ENCODE results near the gene CDH11.

DNA sequence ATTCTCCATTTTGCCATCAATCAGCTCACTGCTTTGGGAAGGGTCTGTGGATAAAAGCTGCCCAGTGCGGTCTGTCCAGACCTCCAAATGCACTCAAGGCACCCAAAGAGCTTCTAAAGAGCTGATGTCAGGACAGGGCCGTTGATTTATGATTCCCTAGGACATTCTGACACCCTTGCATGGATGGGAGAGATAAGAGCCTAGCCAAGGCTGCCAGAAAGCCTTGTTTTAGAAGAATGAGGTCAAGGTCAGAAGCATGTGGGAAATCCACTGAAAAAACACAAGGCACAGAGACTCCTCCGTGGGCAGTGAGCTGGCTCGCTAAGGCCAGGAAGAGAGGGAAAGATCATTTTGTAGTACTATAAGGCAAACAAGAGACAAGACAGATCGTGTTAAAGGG lies 214.0 kb downstream of the CDH11 start:
- TF ChIP-seq, protein P1, sequence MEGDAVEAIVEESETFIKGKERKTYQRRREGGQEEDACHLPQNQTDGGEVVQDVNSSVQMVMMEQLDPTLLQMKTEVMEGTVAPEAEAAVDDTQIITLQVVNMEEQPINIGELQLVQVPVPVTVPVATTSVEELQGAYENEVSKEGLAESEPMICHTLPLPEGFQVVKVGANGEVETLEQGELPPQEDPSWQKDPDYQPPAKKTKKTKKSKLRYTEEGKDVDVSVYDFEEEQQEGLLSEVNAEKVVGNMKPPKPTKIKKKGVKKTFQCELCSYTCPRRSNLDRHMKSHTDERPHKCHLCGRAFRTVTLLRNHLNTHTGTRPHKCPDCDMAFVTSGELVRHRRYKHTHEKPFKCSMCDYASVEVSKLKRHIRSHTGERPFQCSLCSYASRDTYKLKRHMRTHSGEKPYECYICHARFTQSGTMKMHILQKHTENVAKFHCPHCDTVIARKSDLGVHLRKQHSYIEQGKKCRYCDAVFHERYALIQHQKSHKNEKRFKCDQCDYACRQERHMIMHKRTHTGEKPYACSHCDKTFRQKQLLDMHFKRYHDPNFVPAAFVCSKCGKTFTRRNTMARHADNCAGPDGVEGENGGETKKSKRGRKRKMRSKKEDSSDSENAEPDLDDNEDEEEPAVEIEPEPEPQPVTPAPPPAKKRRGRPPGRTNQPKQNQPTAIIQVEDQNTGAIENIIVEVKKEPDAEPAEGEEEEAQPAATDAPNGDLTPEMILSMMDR (conservative IDR thresholded peaks at IDR 0.05; ENCODE audit: low read depth, low read length), result no peak
- TF ChIP-seq POLR2A (IDR thresholded peaks at IDR 0.05; ENCODE audit: low read depth, low read length) (no peak), CEBPB (IDR thresholded peaks at IDR 0.05; ENCODE audit: low read depth, low read length) (no peak), RAD21 (IDR thresholded peaks at IDR 0.05; ENCODE audit: low read length) (no peak)
